ENCODE results near the gene CKAP5.
"Not testable (repeated sequence)": the region's sequence is repeated elsewhere in the genome, so short reads cannot be mapped to it uniquely, and the experiment has no call there.

CKAP5 gene

DNA sequence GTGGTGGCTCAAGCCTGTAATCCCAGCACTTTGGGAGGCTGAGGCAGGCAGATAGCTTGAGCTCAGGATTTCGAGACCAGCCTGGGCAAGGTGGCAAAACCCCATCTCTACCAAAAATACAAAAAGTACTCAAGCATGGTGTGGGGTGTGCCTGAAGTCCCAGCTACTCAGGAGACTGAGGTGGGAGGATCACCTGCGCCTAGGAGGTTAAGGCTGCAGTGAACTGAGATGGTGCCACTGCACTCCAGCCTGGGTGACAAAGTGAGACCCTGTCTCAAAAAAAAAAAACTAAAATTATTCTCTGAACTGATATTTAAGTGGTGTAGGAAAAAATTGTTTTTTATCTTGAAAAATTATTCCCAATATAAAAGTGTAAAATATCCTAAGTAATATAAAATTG, 46.4 kb downstream of the CKAP5 start:
- not testable (repeated sequence) for ATAC-seq

DNA sequence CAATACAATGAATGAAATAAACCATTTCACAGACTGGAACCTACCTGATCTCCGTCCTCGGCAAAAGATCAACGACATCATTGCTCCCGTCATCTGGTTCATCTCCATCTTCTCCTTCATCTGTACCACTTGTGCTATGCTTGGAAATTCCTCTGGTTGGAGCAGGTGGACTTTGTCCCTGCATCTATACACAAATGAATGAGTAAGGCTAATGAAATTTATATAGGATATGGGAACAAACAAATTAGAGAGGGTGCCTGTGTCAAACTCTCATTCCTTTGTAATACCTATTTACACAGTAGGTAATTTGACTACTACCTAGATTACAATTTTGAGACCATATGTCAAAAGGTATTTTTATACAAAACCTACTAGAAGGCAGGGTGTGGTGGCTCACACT, 67.7 kb downstream of the CKAP5 start:
- TF ChIP-seq ZNF565 (CRISPR knock-in tag; conservative IDR thresholded peaks at IDR 0.05; ENCODE audit: low read depth) (no peak), ZFP30 (CRISPR knock-in tag; IDR thresholded peaks at IDR 0.05) (no peak), ZNF8 (CRISPR knock-in tag; IDR thresholded peaks at IDR 0.05) (no peak), ARNTL (CRISPR knock-in tag; IDR thresholded peaks at IDR 0.05; ENCODE audit: borderline replicate concordance, low read depth) (no peak), RARB (CRISPR knock-in tag; IDR thresholded peaks at IDR 0.05) (no peak), ESRRG (CRISPR knock-in tag; IDR thresholded peaks at IDR 0.05) (no peak), ISL1 (CRISPR knock-in tag; IDR thresholded peaks at IDR 0.05) (no peak), TOX (CRISPR knock-in tag; IDR thresholded peaks at IDR 0.05; ENCODE audit: borderline replicate concordance) (no peak), CSDC2 (CRISPR knock-in tag; IDR thresholded peaks at IDR 0.05) (no peak), PPARA (CRISPR knock-in tag; IDR thresholded peaks at IDR 0.05; ENCODE audit: borderline replicate concordance) (no peak), ZNF70 (CRISPR knock-in tag; IDR thresholded peaks at IDR 0.05) (no peak), SNAI2 (CRISPR knock-in tag; IDR thresholded peaks at IDR 0.05) (no peak), OSR1 (CRISPR knock-in tag; IDR thresholded peaks at IDR 0.05) (no peak), TCF4 (CRISPR knock-in tag; IDR thresholded peaks at IDR 0.05; ENCODE audit: borderline replicate concordance) (no peak), ZFP3 (CRISPR knock-in tag; IDR thresholded peaks at IDR 0.05) (no peak)
- TF ChIP-seq, protein P1, sequence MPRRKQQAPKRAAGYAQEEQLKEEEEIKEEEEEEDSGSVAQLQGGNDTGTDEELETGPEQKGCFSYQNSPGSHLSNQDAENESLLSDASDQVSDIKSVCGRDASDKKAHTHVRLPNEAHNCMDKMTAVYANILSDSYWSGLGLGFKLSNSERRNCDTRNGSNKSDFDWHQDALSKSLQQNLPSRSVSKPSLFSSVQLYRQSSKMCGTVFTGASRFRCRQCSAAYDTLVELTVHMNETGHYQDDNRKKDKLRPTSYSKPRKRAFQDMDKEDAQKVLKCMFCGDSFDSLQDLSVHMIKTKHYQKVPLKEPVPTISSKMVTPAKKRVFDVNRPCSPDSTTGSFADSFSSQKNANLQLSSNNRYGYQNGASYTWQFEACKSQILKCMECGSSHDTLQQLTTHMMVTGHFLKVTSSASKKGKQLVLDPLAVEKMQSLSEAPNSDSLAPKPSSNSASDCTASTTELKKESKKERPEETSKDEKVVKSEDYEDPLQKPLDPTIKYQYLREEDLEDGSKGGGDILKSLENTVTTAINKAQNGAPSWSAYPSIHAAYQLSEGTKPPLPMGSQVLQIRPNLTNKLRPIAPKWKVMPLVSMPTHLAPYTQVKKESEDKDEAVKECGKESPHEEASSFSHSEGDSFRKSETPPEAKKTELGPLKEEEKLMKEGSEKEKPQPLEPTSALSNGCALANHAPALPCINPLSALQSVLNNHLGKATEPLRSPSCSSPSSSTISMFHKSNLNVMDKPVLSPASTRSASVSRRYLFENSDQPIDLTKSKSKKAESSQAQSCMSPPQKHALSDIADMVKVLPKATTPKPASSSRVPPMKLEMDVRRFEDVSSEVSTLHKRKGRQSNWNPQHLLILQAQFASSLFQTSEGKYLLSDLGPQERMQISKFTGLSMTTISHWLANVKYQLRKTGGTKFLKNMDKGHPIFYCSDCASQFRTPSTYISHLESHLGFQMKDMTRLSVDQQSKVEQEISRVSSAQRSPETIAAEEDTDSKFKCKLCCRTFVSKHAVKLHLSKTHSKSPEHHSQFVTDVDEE (CRISPR knock-in tag; IDR thresholded peaks at IDR 0.05) = no peak
- TF ChIP-seq, protein P2, sequence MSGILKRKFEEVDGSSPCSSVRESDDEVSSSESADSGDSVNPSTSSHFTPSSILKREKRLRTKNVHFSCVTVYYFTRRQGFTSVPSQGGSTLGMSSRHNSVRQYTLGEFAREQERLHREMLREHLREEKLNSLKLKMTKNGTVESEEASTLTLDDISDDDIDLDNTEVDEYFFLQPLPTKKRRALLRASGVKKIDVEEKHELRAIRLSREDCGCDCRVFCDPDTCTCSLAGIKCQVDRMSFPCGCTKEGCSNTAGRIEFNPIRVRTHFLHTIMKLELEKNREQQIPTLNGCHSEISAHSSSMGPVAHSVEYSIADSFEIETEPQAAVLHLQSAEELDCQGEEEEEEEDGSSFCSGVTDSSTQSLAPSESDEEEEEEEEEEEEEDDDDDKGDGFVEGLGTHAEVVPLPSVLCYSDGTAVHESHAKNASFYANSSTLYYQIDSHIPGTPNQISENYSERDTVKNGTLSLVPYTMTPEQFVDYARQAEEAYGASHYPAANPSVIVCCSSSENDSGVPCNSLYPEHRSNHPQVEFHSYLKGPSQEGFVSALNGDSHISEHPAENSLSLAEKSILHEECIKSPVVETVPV (CRISPR knock-in tag; IDR thresholded peaks at IDR 0.05) = no peak
- TF ChIP-seq, protein P3, sequence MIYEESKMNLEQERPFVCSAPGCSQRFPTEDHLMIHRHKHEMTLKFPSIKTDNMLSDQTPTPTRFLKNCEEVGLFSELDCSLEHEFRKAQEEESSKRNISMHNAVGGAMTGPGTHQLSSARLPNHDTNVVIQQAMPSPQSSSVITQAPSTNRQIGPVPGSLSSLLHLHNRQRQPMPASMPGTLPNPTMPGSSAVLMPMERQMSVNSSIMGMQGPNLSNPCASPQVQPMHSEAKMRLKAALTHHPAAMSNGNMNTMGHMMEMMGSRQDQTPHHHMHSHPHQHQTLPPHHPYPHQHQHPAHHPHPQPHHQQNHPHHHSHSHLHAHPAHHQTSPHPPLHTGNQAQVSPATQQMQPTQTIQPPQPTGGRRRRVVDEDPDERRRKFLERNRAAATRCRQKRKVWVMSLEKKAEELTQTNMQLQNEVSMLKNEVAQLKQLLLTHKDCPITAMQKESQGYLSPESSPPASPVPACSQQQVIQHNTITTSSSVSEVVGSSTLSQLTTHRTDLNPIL (CRISPR knock-in tag; IDR thresholded peaks at IDR 0.05; ENCODE audit: low read depth) = no peak
- no peak for ATAC-seq

DNA sequence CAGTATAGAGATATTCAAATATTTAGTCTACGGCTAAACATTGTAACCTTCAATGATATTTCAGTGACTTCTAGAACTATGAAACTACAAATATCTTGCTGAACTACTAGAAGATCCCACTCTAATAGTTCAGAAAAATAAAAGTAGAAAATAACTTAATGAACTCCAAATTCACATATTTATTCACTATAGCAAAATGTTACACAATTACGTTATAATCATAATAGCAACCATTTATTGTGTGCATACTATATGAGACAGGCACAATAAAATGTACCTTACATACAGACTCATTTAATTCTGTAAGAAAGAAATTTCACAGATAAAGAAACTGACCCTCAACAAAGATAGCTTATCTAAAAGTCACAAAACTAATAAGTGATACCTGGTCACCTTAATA, 69.2 kb downstream of the CKAP5 start:
- no peak for TF ChIP-seq ISL1 (CRISPR knock-in tag; IDR thresholded peaks at IDR 0.05)
- TF ChIP-seq, protein P4, sequence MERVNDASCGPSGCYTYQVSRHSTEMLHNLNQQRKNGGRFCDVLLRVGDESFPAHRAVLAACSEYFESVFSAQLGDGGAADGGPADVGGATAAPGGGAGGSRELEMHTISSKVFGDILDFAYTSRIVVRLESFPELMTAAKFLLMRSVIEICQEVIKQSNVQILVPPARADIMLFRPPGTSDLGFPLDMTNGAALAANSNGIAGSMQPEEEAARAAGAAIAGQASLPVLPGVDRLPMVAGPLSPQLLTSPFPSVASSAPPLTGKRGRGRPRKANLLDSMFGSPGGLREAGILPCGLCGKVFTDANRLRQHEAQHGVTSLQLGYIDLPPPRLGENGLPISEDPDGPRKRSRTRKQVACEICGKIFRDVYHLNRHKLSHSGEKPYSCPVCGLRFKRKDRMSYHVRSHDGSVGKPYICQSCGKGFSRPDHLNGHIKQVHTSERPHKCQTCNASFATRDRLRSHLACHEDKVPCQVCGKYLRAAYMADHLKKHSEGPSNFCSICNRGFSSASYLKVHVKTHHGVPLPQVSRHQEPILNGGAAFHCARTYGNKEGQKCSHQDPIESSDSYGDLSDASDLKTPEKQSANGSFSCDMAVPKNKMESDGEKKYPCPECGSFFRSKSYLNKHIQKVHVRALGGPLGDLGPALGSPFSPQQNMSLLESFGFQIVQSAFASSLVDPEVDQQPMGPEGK (CRISPR knock-in tag; IDR thresholded peaks at IDR 0.05; ENCODE audit: borderline replicate concordance) = no peak
- TF ChIP-seq, protein P5, sequence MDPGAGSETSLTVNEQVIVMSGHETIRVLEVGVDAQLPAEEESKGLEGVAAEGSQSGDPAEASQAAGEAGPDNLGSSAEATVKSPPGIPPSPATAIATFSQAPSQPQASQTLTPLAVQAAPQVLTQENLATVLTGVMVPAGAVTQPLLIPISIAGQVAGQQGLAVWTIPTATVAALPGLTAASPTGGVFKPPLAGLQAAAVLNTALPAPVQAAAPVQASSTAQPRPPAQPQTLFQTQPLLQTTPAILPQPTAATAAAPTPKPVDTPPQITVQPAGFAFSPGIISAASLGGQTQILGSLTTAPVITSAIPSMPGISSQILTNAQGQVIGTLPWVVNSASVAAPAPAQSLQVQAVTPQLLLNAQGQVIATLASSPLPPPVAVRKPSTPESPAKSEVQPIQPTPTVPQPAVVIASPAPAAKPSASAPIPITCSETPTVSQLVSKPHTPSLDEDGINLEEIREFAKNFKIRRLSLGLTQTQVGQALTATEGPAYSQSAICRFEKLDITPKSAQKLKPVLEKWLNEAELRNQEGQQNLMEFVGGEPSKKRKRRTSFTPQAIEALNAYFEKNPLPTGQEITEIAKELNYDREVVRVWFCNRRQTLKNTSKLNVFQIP (CRISPR knock-in tag; IDR thresholded peaks at IDR 0.05; ENCODE audit: borderline replicate concordance, low read depth) = no peak
- no peak for TF ChIP-seq TCF4 (CRISPR knock-in tag; IDR thresholded peaks at IDR 0.05; ENCODE audit: borderline replicate concordance)
- TF ChIP-seq, protein P2 (CRISPR knock-in tag; IDR thresholded peaks at IDR 0.05) = no peak
- TF ChIP-seq ZNF565 (CRISPR knock-in tag; conservative IDR thresholded peaks at IDR 0.05; ENCODE audit: low read depth) = no peak
- TF ChIP-seq GLIS3 (CRISPR knock-in tag; IDR thresholded peaks at IDR 0.05) = no peak
- TF ChIP-seq SNAI2 (CRISPR knock-in tag; IDR thresholded peaks at IDR 0.05) = no peak
- TF ChIP-seq ESRRG (CRISPR knock-in tag; IDR thresholded peaks at IDR 0.05) = no peak
- no peak for TF ChIP-seq ZFP3 (CRISPR knock-in tag; IDR thresholded peaks at IDR 0.05)
- TF ChIP-seq CSDC2 (CRISPR knock-in tag; IDR thresholded peaks at IDR 0.05) = no peak
- TF ChIP-seq, protein P1 (CRISPR knock-in tag; IDR thresholded peaks at IDR 0.05) = no peak
- no peak for TF ChIP-seq OSR1 (CRISPR knock-in tag; IDR thresholded peaks at IDR 0.05)
- TF ChIP-seq ZNF8 (CRISPR knock-in tag; IDR thresholded peaks at IDR 0.05) = no peak
- no peak for TF ChIP-seq ARNTL (CRISPR knock-in tag; IDR thresholded peaks at IDR 0.05; ENCODE audit: borderline replicate concordance, low read depth)
- no peak for TF ChIP-seq RARB (CRISPR knock-in tag; IDR thresholded peaks at IDR 0.05)
- TF ChIP-seq PPARA (CRISPR knock-in tag; IDR thresholded peaks at IDR 0.05; ENCODE audit: borderline replicate concordance) = no peak
- no peak for TF ChIP-seq ZFP30 (CRISPR knock-in tag; IDR thresholded peaks at IDR 0.05)
- TF ChIP-seq TOX (CRISPR knock-in tag; IDR thresholded peaks at IDR 0.05; ENCODE audit: borderline replicate concordance) = no peak
- no peak for TF ChIP-seq BACH2 (CRISPR knock-in tag; IDR thresholded peaks at IDR 0.05; ENCODE audit: borderline replicate concordance)

More for the DNA sequence above, 69.2 kb downstream of the CKAP5 start:
- no peak for ATAC-seq
